Activated naive CD8-positive, alpha-beta T cell (primary cell): Measurements from ENCODE around the gene TMEM256.
A peak's percentile ranks its signal among the peaks of the same experiment; 100 is the strongest.

Experiments
- H3K27ac Mint-ChIP-seq: one replicate; pipeline ENCODE4 v1.8.0; 2021; ENCODE audit warnings: mixed read lengths
- H3K27me3 Mint-ChIP-seq: one replicate; pipeline ENCODE4 v1.8.0; 2021; ENCODE audit warnings: mixed read lengths
- H3K36me3 Mint-ChIP-seq: one replicate; pipeline ENCODE4 v1.8.0; 2021; ENCODE audit warnings: mixed read lengths
- H3K4me1 Mint-ChIP-seq: one replicate; pipeline ENCODE4 v1.8.0; 2021; ENCODE audit warnings: low read depth, mixed read lengths
- H3K4me3 Mint-ChIP-seq: one replicate; pipeline ENCODE4 v1.8.0; 2021; ENCODE audit warnings: mild to moderate bottlenecking, mixed read lengths
- H3K9me3 Mint-ChIP-seq: one replicate; pipeline ENCODE4 v1.8.0; 2021; ENCODE audit warnings: low read depth, mixed read lengths

TMEM256 gene

GRCh38 chr17:7363311-7363710 is 40.6 kb downstream of the TMEM256 start:
- H3K36me3 Mint-ChIP-seq, result no peaks in the 10 kb centered on the region
- no peaks in the 10 kb centered on the region for H3K27me3 Mint-ChIP-seq
- no peaks in the 10 kb centered on the region for H3K4me1 Mint-ChIP-seq
- no peaks in the 10 kb centered on the region for H3K9me3 Mint-ChIP-seq
- no peak overlapping the region for H3K4me3 Mint-ChIP-seq
- no peak overlapping the region for H3K27ac Mint-ChIP-seq

- Mint-ChIP-seq H3K36me3 (no peaks in the 10 kb centered on the region), H3K9me3 (no peaks in the 10 kb centered on the region), H3K4me3 (no peak overlapping the region), H3K27ac (no peak overlapping the region), H3K27me3 (no peaks in the 10 kb centered on the region), H3K4me1 (no peaks in the 10 kb centered on the region)
Measured at GRCh38 chr17:7361906-7362305, 42.0 kb downstream of the TMEM256 start.

- no peak overlapping the region for H3K27ac Mint-ChIP-seq
- H3K4me1 Mint-ChIP-seq, result peaks cover 10% of the 10 kb centered on the region
- H3K27me3 Mint-ChIP-seq, result no peaks in the 10 kb centered on the region
- H3K9me3 Mint-ChIP-seq, result no peaks in the 10 kb centered on the region
- H3K36me3 Mint-ChIP-seq, result no peaks in the 10 kb centered on the region
- no peak overlapping the region for H3K4me3 Mint-ChIP-seq
Measured at GRCh38 chr17:7357381-7357780, 46.5 kb downstream of the TMEM256 start.

- H3K9me3 Mint-ChIP-seq, result no peaks in the 10 kb centered on the region
- no peak overlapping the region for H3K4me3 Mint-ChIP-seq
- no peaks in the 10 kb centered on the region for H3K36me3 Mint-ChIP-seq
- H3K4me1 Mint-ChIP-seq, result peaks cover 11% of the 10 kb centered on the region
- no peaks in the 10 kb centered on the region for H3K27me3 Mint-ChIP-seq
- H3K27ac Mint-ChIP-seq, result no peak overlapping the region
Measured at GRCh38 chr17:7356756-7357155, 47.1 kb downstream of the TMEM256 start.

- no peaks in the 10 kb centered on the region for H3K9me3 Mint-ChIP-seq
- no peak overlapping the region for H3K4me3 Mint-ChIP-seq
- no peaks in the 10 kb centered on the region for H3K27me3 Mint-ChIP-seq
- peaks cover 14% of the 10 kb centered on the region for H3K4me1 Mint-ChIP-seq
- no peak overlapping the region for H3K27ac Mint-ChIP-seq
- H3K36me3 Mint-ChIP-seq, result no peaks in the 10 kb centered on the region
Measured at GRCh38 chr17:7356072-7356549, 47.8 kb downstream of the TMEM256 start.

GRCh38 chr17:7355573-7355972 is 48.3 kb downstream of the TMEM256 start:
- no peaks in the 10 kb centered on the region for H3K9me3 Mint-ChIP-seq
- no peak overlapping the region for H3K4me3 Mint-ChIP-seq
- no peaks in the 10 kb centered on the region for H3K27me3 Mint-ChIP-seq
- peaks cover 14% of the 10 kb centered on the region for H3K4me1 Mint-ChIP-seq
- no peaks in the 10 kb centered on the region for H3K36me3 Mint-ChIP-seq
- H3K27ac Mint-ChIP-seq, result no peak overlapping the region

- Mint-ChIP-seq H3K27me3 (no peaks in the 10 kb centered on the region), H3K4me3 (no peak within 1 kb of the TSS), H3K36me3 (no peaks in the 10 kb centered on the region), H3K27ac (peak within 1 kb of the TSS; percentile 2), H3K9me3 (no peaks in the 10 kb centered on the region), H3K4me1 (peaks cover 17% of the 10 kb centered on the region)
Measured at GRCh38 chr17:7355053-7355452, 48.8 kb downstream of the TMEM256 start, which contains the start of gene TMEM95. TSS of gene TMEM95 (plus strand) at chr17:7355156. CDS start at chr17:7355205, 49 bp downstream.

GRCh38 chr17:7354262-7354843 is 49.5 kb downstream of the TMEM256 start:
- H3K27me3 Mint-ChIP-seq, result no peaks in the 10 kb centered on the region
- H3K9me3 Mint-ChIP-seq, result no peaks in the 10 kb centered on the region
- no peaks in the 10 kb centered on the region for H3K36me3 Mint-ChIP-seq
- peaks cover 22% of the 10 kb centered on the region for H3K4me1 Mint-ChIP-seq
- peak overlapping the region; percentile 2 for H3K27ac Mint-ChIP-seq
- no peak overlapping the region for H3K4me3 Mint-ChIP-seq
